ENCODE measurements around the gene NDUFA7. TPM values are rescaled to one million over a fixed set of nuclear protein-coding genes. Genes with fewer than 3 reads are reported as not detected.
"Not testable (repeated sequence)": the region's sequence is repeated elsewhere in the genome, so short reads cannot be mapped to it uniquely, and the experiment has no call there.

The NDUFA7 gene
- total RNA-seq, 4 donors from 2014 or later: 4.5 to 22.1 (median 16.0) TPM

DNA sequence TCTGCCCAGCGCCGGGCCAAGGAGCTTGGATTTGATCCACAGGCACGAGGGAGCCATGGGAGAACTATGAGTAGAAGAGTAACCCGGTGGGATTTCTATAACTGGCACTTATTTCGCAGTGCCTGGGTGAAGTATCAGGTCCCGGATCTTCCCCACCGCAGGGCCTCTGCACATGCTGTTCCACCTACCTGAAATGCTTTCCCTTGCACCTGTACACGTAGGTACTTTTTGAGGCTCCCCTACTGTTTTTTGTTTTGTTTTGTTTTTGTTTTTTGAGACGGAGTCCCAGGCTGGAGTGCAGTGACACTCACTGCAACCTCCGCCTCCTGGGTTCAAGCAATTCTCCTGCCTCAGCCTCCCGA, 22.3 kb upstream of the NDUFA7 start:
- Histone ChIP-seq H3K36me3 (no peaks in the 10 kb centered on the region), H3K9me3 (no peaks in the 10 kb centered on the region), H3K4me1 (peaks cover 0 to 33% (median 5%) of the 10 kb centered on the region in 4 donors), H3K4me3 (peak overlapping the region in 3 of 4 donors; percentile 43 to 58 (median 47)), H3K27ac (no peak overlapping the region), H3K27me3 (peaks cover 0 to 21% of the 10 kb centered on the region in 2 donors)
- no peak for DNase-seq (ENCODE audit: low spot score in 2 of 2)
- TF ChIP-seq EP300 (IDR thresholded peaks at IDR 0.05) (no peak), POLR2A (IDR thresholded peaks at IDR 0.05) (no peak)
- TF ChIP-seq, protein P1, sequence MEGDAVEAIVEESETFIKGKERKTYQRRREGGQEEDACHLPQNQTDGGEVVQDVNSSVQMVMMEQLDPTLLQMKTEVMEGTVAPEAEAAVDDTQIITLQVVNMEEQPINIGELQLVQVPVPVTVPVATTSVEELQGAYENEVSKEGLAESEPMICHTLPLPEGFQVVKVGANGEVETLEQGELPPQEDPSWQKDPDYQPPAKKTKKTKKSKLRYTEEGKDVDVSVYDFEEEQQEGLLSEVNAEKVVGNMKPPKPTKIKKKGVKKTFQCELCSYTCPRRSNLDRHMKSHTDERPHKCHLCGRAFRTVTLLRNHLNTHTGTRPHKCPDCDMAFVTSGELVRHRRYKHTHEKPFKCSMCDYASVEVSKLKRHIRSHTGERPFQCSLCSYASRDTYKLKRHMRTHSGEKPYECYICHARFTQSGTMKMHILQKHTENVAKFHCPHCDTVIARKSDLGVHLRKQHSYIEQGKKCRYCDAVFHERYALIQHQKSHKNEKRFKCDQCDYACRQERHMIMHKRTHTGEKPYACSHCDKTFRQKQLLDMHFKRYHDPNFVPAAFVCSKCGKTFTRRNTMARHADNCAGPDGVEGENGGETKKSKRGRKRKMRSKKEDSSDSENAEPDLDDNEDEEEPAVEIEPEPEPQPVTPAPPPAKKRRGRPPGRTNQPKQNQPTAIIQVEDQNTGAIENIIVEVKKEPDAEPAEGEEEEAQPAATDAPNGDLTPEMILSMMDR (IDR thresholded peaks at IDR 0.05): no peak
- 31 to 33% methylated on average over 11 of the region's 11 CpGs for WGBS, 2 donors

DNA sequence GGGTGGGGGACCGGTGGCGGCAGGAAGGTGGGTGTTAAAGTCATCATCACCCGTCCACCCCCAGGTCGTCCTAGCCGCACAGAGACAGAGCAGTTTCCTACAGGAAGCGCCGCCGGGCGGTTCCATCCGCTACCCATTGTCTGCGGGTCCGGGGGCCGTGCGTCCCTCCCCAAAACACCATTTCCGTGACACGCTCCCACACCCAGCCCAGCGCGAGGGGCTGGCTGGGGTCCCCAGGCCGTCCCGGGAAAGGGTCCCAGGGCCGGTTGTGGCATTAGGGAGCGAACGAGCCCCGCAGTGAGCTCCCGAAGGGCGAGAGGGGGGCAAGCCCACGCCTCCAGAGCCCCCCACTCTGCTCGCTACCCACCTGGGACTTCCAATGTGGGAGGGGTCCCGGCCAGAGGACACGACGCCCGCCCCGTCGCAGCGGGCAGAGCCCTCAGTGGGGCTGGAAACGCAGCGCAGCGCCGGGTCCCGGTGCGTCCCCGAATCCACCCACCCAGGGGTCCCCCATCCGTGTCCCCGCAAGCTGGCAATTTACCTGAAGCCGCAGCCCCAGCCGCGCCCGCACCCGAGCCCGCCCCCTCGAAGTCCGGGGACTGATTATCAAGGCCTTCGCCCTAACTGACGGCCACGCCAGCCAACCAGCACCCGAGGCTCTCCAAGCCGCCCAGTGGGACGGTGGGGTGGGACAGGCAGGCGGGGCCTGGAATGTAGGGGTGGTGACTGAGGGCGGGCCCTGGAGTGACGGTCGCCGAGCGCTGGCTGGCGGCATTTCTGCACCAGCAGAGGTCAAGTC, 21.7 kb upstream of the NDUFA7 start, which contains the start of gene KANK3:
Gene KANK3 (minus strand): TSS at position 579 of the 799 bp plus-strand sequence. CDS start 5,434 bp downstream, outside the sequence.
- WGBS, 2 donors: 2% methylated on average over 9 to 40 of the region's 65 CpGs
- H3K4me3 ChIP-seq: peak within 1 kb of the TSS; percentile 43 to 58 (median 49)
- H3K27me3 ChIP-seq: peaks cover 0 to 21% of the 10 kb centered on the region in 2 donors

DNA sequence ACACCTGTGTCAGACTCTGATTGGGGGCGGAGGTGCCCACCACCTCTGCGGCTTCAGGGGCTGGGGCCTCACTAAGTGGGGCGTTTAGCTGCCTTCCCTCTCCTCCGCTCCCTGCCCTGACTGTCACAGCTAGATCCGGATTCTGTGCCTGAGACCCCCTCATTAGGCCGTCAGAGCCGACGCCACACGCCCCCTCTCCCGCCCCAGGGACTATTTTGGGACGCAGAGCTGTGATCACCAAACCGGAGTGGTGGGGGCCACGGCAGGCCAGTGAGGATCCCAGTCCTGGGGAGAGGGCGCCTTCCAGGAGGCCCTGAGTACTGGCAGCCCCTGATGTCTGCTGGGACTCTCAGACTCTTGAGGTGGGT, 21.1 kb upstream of the NDUFA7 start:
- H3K4me3 ChIP-seq: peak overlapping the region in 3 of 4 donors; percentile 43 to 58 (median 47)
- no peaks in the 10 kb centered on the region for H3K36me3 ChIP-seq
- peaks cover 0 to 21% of the 10 kb centered on the region in 2 donors for H3K27me3 ChIP-seq
- H3K4me1 ChIP-seq: peaks cover 0 to 25% (median 2%) of the 10 kb centered on the region in 4 donors
- no peak for DNase-seq (ENCODE audit: low spot score in 2 of 2)
- WGBS, 2 donors: 42 to 47% methylated on average over 14 of the region's 14 CpGs
- no peaks in the 10 kb centered on the region for H3K9me3 ChIP-seq
- TF ChIP-seq EP300 (IDR thresholded peaks at IDR 0.05): no peak
- no peak for TF ChIP-seq POLR2A (IDR thresholded peaks at IDR 0.05)
- TF ChIP-seq, protein P1 (IDR thresholded peaks at IDR 0.05): no peak
- peak overlapping the region; percentile 45 to 84 (median 65) for H3K27ac ChIP-seq

More for the DNA sequence above, 21.7 kb upstream of the NDUFA7 start, which contains the start of gene KANK3:
- peak; percentile 85 to 89 for DNase-seq (ENCODE audit: low spot score in 2 of 2)
- TF ChIP-seq, protein P1 (IDR thresholded peaks at IDR 0.05): peak in 1 of 5 experiments; percentile 35
- peak; percentile 27 to 80 for TF ChIP-seq POLR2A (IDR thresholded peaks at IDR 0.05)
- peak; percentile 75 to 80 for TF ChIP-seq EP300 (IDR thresholded peaks at IDR 0.05)
- Histone ChIP-seq H3K27ac (peak within 1 kb of the TSS; percentile 45 to 84 (median 65)), H3K36me3 (no peaks in the 10 kb centered on the region), H3K9me3 (no peaks in the 10 kb centered on the region), H3K4me1 (peaks cover 0 to 30% (median 3%) of the 10 kb centered on the region in 4 donors)

DNA sequence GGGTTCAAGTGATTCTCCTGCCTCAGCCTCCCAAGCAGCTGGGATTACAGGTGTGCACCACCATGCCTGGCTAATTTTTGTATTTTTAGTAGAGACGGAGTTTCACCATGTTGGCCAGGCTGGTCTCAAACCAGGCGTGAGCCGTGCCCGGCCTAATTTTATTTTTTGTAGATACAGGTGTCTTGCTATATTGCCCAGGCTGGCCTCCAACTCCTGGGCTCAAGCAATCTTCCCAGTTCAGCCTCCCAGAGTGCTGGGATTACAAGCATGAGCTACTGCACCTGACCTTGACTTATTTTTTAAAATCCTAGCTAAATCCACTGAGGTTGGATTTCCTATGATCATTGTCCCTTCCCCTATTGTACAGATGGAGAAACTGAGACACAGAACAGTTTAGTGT, 20.3 kb upstream of the NDUFA7 start:
- not testable (repeated sequence) for H3K36me3 ChIP-seq; DNase-seq (ENCODE audit: low spot score in 2 of 2); H3K9me3 ChIP-seq; H3K4me3 ChIP-seq
- Histone ChIP-seq H3K27me3 (peaks cover 0 to 21% of the 10 kb centered on the region in 2 donors), H3K4me1 (peaks cover 0 to 25% (median 2%) of the 10 kb centered on the region in 4 donors), H3K27ac (peak overlapping the region in 1 of 4 donors; percentile 70)
- WGBS, 2 donors: 96 to 97% methylated on average over 4 of the region's 4 CpGs

DNA sequence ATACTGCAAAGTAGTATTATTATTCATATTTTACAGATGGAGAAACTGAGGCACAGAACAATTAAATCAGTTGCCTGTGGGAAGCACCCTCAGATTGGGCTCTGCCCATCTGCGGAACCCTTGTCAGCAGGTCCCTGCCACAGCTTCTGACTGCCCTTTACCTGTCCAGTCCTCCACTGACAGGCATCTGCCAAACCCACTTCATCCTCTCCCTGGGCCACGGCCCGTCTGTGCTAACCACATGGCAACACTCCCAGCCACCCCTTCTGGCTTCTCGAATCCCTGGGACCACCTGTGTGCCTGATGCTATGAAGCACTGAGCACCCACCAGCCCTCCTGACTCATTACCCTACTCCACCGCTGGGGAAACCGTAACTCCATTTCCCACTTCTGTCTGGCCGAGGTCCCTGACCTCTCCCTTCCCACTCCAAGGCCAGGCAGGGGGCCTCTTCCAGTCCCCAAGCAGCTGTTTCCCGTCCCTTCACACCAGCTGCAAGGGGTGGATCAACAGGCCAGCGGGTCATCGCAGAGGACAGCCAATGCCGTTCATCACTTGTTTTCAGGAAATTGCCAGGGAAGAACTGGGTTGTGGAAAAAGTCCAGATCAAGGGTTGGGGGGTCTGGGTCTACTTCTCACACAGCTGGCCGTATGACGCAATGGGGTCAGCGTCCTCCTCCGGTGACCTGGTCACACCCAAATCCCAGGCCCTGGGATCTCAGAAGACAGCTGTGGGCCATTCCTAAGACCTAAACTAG, 19.3 kb upstream of the NDUFA7 start:
- peaks cover 0 to 29% of the 10 kb centered on the region in 2 donors for H3K27me3 ChIP-seq
- H3K36me3 ChIP-seq: no peaks in the 10 kb centered on the region
- WGBS, 2 donors: 26 to 33% methylated on average over 15 of the region's 15 CpGs
- H3K27ac ChIP-seq: no peak overlapping the region
- H3K4me3 ChIP-seq: no peak overlapping the region
- peaks cover 0 to 25% (median 2%) of the 10 kb centered on the region in 4 donors for H3K4me1 ChIP-seq
- TF ChIP-seq, protein P1 (IDR thresholded peaks at IDR 0.05): peak in 2 of 5 experiments; percentile 22 to 29
- peak in 1 of 2 donors; percentile 58 for TF ChIP-seq EP300 (IDR thresholded peaks at IDR 0.05)
- TF ChIP-seq POLR2A (IDR thresholded peaks at IDR 0.05): no peak
- no peaks in the 10 kb centered on the region for H3K9me3 ChIP-seq
- no peak for DNase-seq (ENCODE audit: low spot score in 2 of 2)
